G401 (cell line): ENCODE data around the gene MYO19. TPM values are rescaled to one million over a fixed set of nuclear protein-coding genes. Genes with fewer than 3 reads are reported as not detected.
"Not testable (repeated sequence)": the region's sequence is repeated elsewhere in the genome, so short reads cannot be mapped to it uniquely, and the experiment has no call there.

ENCODE experiments used
- DNase-seq: peaks from one replicate; pipeline ENCODE4 v3.0.0-alpha.2; 2015; ENCODE audit warnings: low spot score
- in situ Hi-C: cut with HindIII; loops from 2 replicates; pipeline ENCODE4 v1.10.0; 2016; ENCODE audit warnings: low sequenced_read_pairs, mixed read lengths
- total RNA-seq: library from RNA; depleted of rRNA; stranded (reverse); fragments of >200 nt; shearing (Covaris generic); gene quantifications from 2 replicates; pipeline ENCODE4 v1.2.3, GENCODE V29; 2014; rRNA removed

MYO19 gene
- total RNA-seq, 1 experiment from 2014 or later = 51.8 TPM

GRCh38 chr17:36475346-36475970, 59.2 kb downstream of the MYO19 start:
- in situ Hi-C loops = no loop called here
- DNase-seq = peak; percentile 99

GRCh38 chr17:36474571-36474970, 60.1 kb downstream of the MYO19 start:
- in situ Hi-C loops = no loop called here
- no peak for DNase-seq

GRCh38 chr17:36470499-36470898, 64.2 kb downstream of the MYO19 start:
- in situ Hi-C loops = no loop called here
- no peak for DNase-seq

GRCh38 chr17:36469733-36470132, 64.9 kb downstream of the MYO19 start:
- in situ Hi-C loops = no loop called here
- DNase-seq = no peak

- in situ Hi-C loops = no loop called here
- DNase-seq = peak; percentile 68
Measured at GRCh38 chr17:36468903-36469635, 65.6 kb downstream of the MYO19 start.

- DNase-seq = no peak
- in situ Hi-C loops = no loop called here
Measured at GRCh38 chr17:36464765-36465088, 69.9 kb downstream of the MYO19 start.

- no peak for DNase-seq
- in situ Hi-C loops = no loop called here
Measured at GRCh38 chr17:36463916-36464764, 70.5 kb downstream of the MYO19 start.

- no peak for DNase-seq
- in situ Hi-C loops = no loop called here
Measured at GRCh38 chr17:36461330-36462110, 73.1 kb downstream of the MYO19 start.

- in situ Hi-C loops = no loop called here
- DNase-seq = no peak
Measured at GRCh38 chr17:36460265-36460937, 74.3 kb downstream of the MYO19 start.

GRCh38 chr17:36459601-36460000, 75.1 kb downstream of the MYO19 start:
- DNase-seq = no peak
- in situ Hi-C loops = no loop called here

- in situ Hi-C loops = no loop called here
- no peak for DNase-seq
Measured at GRCh38 chr17:36459045-36459444, 75.6 kb downstream of the MYO19 start.

GRCh38 chr17:36457701-36458100, 77.0 kb downstream of the MYO19 start:
- DNase-seq, in situ Hi-C loops: not testable (repeated sequence)

GRCh38 chr17:36452888-36453287, 81.8 kb downstream of the MYO19 start:
- DNase-seq, in situ Hi-C loops: not testable (repeated sequence)

GRCh38 chr17:36449997-36450396, 84.7 kb downstream of the MYO19 start:
- in situ Hi-C loops, DNase-seq: not testable (repeated sequence)

Other genes starting within 250 kb of the MYO19 start
- gene TBC1D3G, start 211.0 kb downstream of the MYO19 start, total RNA-seq = 0.74 TPM in 1 of 2 replicates, not detected in the other
- gene TBC1D3H, start 146.4 kb downstream of the MYO19 start, total RNA-seq = not detected in 2 replicates
- 46.7 and 72.4 TPM in 2 replicates for gene ZNHIT3, start 48.2 kb downstream of the MYO19 start, total RNA-seq
- 3.8 and 9.0 TPM in 2 replicates for gene PIGW, start 119 bp upstream of the MYO19 start, total RNA-seq
- 39.8 and 51.4 TPM in 2 replicates for gene GGNBP2, start 10.1 kb upstream of the MYO19 start, total RNA-seq
- 35.1 and 38.0 TPM in 2 replicates for gene DHRS11, start 57.0 kb upstream of the MYO19 start, total RNA-seq
- 9.9 and 18.4 TPM in 2 replicates for gene MRM1, start 66.7 kb upstream of the MYO19 start, total RNA-seq